RKO (cell line): ENCODE results near the gene EPHA1.

Experiments used
- DNase-seq: peaks from one replicate; pipeline ENCODE4 v3.0.0-alpha.2; 2016; ENCODE audit warnings: low spot score

Gene EPHA1

DNA sequence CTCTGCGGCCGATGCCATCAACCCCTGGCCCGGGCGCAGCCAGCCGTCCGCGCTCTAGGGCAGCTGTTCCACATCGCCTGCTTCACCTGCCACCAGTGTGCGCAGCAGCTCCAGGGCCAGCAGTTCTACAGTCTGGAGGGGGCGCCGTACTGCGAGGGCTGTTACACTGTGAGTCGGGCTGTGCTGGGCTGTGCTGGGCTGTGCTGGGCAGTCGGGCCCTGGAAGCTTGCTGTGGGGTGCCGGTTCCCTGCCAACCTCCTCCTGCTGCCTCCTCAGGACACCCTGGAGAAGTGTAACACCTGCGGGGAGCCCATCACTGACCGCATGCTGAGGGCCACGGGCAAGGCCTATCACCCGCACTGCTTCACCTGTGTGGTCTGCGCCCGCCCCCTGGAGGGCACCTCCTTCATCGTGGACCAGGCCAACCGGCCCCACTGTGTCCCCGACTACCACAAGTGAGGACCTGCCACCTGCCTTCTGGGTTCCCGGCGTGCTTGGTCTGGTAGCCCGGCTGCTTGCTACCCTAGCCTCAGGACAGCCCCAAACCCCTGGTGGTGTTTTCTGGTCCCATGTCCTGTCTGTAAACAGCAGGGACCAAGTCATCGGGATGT is 20.1 kb downstream of the EPHA1 start:
- no peak for DNase-seq

DNA sequence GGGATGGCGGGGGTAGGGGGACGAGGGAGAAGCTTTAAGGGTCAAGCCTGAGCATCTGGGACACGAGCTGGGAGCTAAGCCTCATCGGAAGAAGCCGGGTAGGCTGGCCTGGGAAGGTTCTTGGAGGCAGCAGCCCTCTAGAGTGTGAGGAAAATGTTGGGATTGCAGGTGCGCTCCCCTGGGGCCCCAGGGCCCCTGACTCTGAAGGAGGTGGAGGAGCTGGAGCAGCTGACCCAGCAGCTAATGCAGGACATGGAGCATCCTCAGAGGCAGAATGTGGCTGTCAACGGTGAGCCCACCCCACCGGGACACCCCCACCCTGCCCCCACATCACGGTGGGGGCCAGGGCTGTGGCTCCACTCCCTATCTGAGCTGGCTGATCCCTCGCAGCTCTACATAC is 20.6 kb downstream of the EPHA1 start:
- no peak for DNase-seq

DNA sequence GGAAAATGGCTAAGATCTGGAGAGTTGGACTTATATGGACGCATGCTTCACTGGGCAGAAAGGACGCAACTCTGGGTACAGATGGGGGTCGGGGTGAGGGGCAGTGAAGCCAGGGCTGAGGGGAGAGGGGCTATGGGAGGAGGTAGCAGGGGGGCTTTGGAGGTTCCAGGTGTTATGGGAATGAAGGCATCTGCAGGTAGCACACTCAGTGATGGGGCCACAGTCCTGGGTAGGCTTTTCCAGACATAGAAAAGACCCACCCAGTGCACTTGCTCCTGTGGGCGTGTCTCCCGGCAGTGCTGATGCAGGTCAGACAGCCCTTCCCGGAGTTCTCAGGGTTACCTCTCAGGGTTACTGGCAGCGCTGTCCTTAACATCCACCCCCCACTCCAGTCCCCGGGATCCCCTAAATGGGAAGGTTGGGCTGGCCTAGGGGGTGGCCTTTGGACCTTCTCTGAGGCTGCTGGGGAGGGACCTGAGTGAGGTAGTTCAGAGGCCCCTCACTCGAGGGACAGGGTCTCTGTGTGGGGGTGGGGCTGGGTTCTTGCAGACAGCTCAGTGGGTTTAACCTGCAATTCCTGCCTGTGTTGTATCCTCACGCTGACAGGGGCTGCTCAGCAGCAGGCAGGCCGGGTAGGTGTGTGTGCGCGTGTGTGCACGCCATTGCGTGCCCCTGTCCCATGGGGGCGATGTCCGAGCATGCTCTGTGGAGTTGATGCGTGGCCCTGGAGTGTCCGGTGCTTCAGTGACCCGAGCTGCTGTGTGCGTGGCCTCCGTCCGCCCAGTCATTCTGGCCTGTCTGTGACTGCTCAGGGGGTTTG is 21.3 kb downstream of the EPHA1 start:
- no peak for DNase-seq

- peak; percentile 19 for DNase-seq
Observed at GRCh38 chr7:143385891-143386781, 22.5 kb downstream of the EPHA1 start.

DNA sequence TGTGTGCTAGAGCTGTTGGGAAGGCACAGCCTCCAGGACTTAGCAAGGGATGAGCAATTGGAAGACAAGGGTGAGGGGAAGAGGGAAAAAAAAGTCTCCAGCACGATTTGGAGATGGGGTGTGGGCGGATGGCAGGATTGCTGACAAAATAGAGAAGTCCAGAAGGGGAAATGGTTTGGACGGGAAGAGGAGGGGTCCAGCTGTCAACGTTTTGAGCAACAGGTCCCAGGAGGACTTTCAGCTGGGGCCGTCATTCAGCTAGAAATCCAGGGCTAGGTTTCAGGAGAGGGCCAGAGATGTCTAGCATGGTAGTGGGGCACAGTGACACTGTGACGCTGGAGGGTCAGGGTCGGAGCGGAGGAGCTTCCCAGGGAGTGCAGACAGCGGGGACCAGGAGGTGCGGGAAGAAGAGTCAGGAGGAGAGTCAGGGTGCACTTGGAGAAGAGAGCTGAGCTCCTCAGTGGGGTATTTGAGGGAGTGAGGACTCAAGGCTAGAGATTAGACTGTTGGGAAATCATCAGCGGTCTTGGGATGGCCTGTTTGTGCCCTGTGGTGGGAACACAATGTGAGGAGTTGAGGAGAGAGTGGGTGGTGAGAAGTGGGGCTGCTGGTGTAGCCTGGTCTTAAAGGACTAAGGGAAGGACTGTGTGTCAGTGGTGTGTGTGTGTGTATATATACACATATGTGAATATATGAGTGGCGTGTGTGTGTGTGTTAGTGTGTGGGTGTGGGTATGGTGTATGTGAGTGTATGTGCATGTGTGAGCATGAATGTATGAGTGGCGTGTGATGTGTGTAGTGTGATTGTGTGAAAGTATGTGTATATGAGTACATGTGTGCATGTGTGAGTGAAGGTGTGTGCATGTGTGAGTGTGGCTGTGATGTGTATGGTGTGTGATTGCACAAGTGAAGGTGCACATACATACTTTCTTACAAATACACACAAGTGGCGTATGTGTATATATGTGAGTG is 23.7 kb downstream of the EPHA1 start:
- DNase-seq: peak; percentile 35

GRCh38 chr7:143384148-143384547 is 24.5 kb downstream of the EPHA1 start:
- DNase-seq: peak; percentile 90

- DNase-seq: peak; percentile 34
Observed at GRCh38 chr7:143383642-143383957, 25.1 kb downstream of the EPHA1 start.

- peak; percentile 20 for DNase-seq
Observed at GRCh38 chr7:143382791-143383641, 25.6 kb downstream of the EPHA1 start.

- peak; percentile 50 for DNase-seq
Observed at GRCh38 chr7:143382126-143382790, 26.4 kb downstream of the EPHA1 start.

DNA sequence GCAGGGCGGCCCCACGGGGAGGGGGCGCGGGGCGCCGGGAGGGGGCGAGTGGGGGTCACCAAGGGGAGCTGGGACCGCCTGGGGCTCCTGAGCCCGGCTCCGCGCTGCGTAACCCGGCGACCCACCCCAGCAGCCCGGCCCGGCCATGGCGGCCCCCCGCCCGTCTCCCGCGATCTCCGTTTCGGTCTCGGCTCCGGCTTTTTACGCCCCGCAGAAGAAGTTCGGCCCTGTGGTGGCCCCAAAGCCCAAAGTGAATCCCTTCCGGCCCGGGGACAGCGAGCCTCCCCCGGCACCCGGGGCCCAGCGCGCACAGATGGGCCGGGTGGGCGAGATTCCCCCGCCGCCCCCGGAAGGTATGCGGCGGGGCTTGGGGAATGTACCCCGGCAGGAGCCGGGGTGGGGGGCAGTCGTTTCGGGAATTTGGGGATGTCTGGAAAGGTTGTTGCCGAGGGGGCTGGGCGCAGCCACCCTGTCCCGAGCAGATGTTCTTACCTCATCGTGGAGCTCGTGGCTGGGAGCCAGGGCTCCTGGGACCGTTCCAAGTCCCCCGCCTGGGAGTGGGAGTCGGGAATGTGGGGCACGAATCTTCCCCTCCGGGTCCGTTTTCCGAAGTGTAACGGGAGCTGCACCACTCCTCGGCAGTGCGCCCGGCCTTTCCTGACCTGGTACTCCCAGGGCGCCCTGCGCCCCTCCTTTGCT is 27.1 kb downstream of the EPHA1 start:
- peak; percentile 53 for DNase-seq

GRCh38 chr7:143380646-143381426 is 27.8 kb downstream of the EPHA1 start, which contains the start of gene ZYX:
ZYX (plus strand) TSS chr7:143381345; CDS start chr7:143381572, 227 bp downstream.
- DNase-seq: peak; percentile 97

DNA sequence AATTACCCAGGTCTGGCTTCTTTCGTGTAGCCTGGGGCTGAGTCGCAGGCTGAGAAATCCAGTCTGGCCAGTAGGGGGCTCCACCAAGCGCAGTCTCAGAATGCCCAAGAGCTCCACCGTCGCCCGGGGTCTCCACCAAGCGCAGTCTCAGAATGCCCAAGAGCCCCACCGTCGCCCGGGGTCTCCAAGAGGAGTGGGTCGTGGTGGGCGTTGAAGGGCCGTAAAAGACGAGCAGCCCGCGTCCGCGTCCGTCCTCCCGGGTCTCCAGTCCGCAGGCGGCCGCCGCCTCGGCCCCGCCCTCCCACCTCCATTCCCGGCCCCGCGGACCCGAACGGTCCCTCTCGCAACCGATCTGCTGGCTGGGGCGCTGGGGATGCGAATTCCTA is 28.4 kb downstream of the EPHA1 start:
- peak; percentile 90 for DNase-seq

DNA sequence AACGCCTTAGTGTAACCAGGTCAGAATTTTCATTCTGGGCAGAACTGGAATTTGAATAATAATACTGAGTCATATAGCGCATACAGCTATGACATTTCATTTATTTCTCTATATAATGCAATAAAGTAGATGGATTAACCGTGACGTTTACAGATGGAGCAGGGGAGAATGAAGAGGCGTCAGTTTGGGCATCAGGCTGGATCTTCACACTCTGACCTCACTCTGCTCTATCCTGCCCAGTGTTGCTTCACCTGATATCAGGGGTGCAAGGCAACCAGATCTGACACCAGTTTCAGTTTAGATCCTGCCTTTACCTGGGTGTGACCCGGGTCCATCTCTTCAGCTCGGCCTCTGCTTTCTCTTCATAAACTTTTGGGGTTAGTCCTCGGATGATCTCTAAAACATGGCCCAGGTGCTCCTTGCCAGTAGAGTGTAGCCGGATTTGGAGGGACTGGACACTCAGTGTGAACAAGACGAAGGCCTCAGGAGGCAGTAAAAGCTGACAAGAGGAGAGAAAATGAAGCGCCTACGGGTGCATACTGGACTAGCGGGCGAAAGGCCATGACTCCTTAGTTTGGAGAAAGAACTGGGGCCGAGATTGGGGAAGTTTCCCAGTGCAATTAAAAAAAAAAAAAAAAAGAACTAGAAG is 28.9 kb downstream of the EPHA1 start:
- DNase-seq: peak; percentile 58

- DNase-seq: no peak
Observed at GRCh38 chr7:143376396-143376795, 32.3 kb downstream of the EPHA1 start.

DNA sequence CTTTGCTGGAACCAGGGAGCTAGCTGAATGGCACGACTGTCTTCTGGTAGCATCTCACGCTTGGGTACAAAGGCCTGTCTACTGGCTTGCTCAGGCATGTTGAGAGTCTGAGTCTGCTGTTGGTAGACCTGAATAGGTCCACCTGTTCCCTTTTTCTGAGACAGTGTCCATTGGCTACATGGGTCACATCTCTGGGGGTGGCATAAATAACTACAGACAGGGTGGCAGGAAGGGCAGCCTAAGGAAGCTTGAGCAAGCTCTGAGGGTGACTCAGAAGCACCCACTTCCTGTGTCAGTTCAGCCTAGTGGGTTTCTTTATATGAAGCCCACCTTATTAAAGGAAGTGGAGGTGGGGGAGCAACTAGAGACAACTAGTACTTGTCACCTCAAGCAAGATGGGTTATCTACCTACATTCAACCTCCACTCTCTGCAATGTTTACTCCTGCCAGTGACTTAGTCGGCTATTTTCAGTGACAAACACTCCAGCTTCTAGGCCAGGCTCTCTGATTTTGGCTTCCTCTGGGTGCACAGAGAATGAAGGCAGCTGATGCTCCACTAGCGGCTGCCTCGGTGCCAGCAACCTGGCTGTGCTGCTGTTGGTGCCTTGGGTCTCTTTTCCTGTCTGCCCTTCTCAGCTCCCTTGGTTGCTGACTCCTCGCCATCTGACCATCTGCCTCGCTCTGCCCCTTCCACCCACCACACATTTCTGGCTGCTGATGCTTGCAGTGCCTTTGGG is 33.2 kb downstream of the EPHA1 start:
- DNase-seq: peak; percentile 18

DNA sequence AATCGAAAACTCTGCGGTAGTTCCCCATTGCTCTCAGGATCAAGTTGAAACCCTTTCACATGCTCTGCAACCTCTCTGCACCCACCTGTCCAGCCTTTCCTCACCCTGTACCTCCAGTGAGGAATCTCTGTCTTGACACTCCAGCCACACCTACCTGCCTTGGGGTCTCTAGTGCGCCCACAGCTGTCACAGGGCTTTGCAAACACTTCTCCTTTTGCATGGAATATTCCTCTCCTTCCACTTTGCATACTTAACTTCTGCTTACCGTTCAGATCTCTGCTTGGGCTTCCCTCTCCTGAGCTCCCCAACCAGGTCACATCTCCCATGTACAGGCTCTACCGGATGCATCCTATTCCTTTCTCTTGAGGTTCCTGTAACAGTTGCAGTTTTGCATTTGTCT is 34.1 kb downstream of the EPHA1 start:
- DNase-seq: no peak

DNA sequence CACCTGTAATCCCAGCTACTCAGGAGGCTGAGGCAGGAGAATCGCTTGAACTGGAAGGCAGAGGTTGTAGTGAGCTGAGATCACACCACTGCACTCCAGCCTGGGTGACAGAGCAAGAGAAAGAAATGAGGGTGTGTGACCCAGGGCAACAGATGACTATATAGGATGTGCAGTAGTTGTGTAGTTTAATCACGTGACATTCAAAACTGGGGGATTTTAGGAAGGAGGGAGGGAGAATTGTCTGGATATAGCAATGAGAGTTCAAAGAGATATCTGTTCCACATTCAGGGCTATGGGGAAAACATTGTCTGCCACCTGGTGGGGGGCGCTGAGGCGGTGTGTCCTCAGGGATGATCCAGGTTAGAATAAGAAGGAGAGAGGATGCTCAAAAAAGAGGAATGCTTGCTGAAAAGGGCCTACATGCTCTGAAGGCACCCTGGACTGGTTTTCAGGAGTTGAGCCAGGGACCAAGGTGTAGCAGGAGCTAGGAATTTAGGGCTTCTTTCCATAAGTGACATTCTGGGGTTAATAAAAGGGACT is 35.3 kb downstream of the EPHA1 start:
- peak; percentile 26 for DNase-seq
